Left lobe of liver (tissue), 2 donors: ENCODE measurements around the gene STAT5A. TPM values are rescaled to one million over a fixed set of nuclear protein-coding genes. Genes with fewer than 3 reads are reported as not detected.

Experiments used
- ATAC-seq: fragments of 200-7000 bp; cut with Tn5 transposase; one replicate; pipeline ENCODE4 v1.9.1; 2020; ENCODE audit warnings: mild to moderate bottlenecking, moderate library complexity
- DNase-seq: peaks from one replicate; pipeline ENCODE4 v3.0.0-alpha.2; 2020; ENCODE audit warnings: low spot score
- total RNA-seq: library from RNA; stranded (reverse); gene quantifications from one replicate; pipeline ENCODE4 v1.2.1, GENCODE V29; 2021
- donor health status: DM: no; HTN: no; CAD: no; lungs with moderate emphysema.
- donor health status: DM: no; HTN: yes; CAD: no.

Gene STAT5A
- total RNA-seq, 1 donor from 2014 or later = 10.2 TPM

- DNase-seq (no peak), ATAC-seq (peak; percentile 25)
These were observed 21.2 kb upstream of the STAT5A start for GRCh38 chr17:42266918-42267766.

GRCh38 chr17:42268236-42268635, 20.1 kb upstream of the STAT5A start:
- no peak for ATAC-seq
- no peak for DNase-seq

- ATAC-seq (no peak), DNase-seq (no peak)
These were observed 18.1 kb upstream of the STAT5A start for GRCh38 chr17:42270170-42270535.

GRCh38 chr17:42270596-42270995, 17.7 kb upstream of the STAT5A start:
- ATAC-seq (no peak), DNase-seq (no peak)

GRCh38 chr17:42271006-42271778, 17.1 kb upstream of the STAT5A start:
- DNase-seq (no peak), ATAC-seq (no peak)

GRCh38 chr17:42271779-42272035, 16.6 kb upstream of the STAT5A start:
- DNase-seq = no peak
- ATAC-seq = no peak

- DNase-seq (no peak), ATAC-seq (no peak)
These were observed 16.0 kb upstream of the STAT5A start for GRCh38 chr17:42272162-42272907.

- ATAC-seq = no peak
- no peak for DNase-seq
These were observed 14.6 kb upstream of the STAT5A start for GRCh38 chr17:42273474-42274252.

- DNase-seq (no peak), ATAC-seq (no peak)
These were observed 14.1 kb upstream of the STAT5A start for GRCh38 chr17:42274253-42274542.

- DNase-seq (no peak), ATAC-seq (no peak)
These were observed 13.3 kb upstream of the STAT5A start for GRCh38 chr17:42274812-42275526.

- DNase-seq = no peak
- ATAC-seq = peak; percentile 53
These were observed 12.6 kb upstream of the STAT5A start for GRCh38 chr17:42275527-42276358.

GRCh38 chr17:42276359-42276608, 12.0 kb upstream of the STAT5A start, which contains the start of gene STAT5B:
Gene STAT5B (minus strand): TSS chr17:42276391. CDS start chr17:42232127, 44,264 bp downstream.
- ATAC-seq (peak; percentile 90), DNase-seq (peak; percentile 76)

- ATAC-seq (peak; percentile 70), DNase-seq (peak; percentile 78)
These were observed 11.5 kb upstream of the STAT5A start for GRCh38 chr17:42276609-42277341.

GRCh38 chr17:42277342-42277712, 11.0 kb upstream of the STAT5A start:
- ATAC-seq (peak; percentile 43), DNase-seq (no peak)

- peak; percentile 40 for DNase-seq
- no peak for ATAC-seq
These were observed 8.3 kb upstream of the STAT5A start for GRCh38 chr17:42279776-42280630.

- ATAC-seq (no peak), DNase-seq (peak; percentile 42)
These were observed 6.7 kb upstream of the STAT5A start for GRCh38 chr17:42281571-42282096.

- no peak for ATAC-seq
- DNase-seq = peak; percentile 29
These were observed 5.7 kb upstream of the STAT5A start for GRCh38 chr17:42282478-42283080.
